ENCODE data around the gene PDE3A. TPM values are rescaled to one million over a fixed set of nuclear protein-coding genes. Genes with fewer than 3 reads are reported as not detected.

The PDE3A gene
- polyA plus RNA-seq, 1 of the 3 experiments (the other 2 are of a cell fraction): 0.67 TPM

- TF ChIP-seq, protein P1, sequence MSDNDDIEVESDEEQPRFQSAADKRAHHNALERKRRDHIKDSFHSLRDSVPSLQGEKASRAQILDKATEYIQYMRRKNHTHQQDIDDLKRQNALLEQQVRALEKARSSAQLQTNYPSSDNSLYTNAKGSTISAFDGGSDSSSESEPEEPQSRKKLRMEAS (IDR thresholded peaks at IDR 0.05; ENCODE audit: low read depth): no peak
- TF ChIP-seq PBX3 (IDR thresholded peaks at IDR 0.05): no peak
- TF ChIP-seq GATA2 (CRISPR knock-in tag; IDR thresholded peaks at IDR 0.05): no peak
- TF ChIP-seq EZH2phosphoT487 (IDR thresholded peaks at IDR 0.05; ENCODE audit: borderline replicate concordance, low read depth): no peak
- TF ChIP-seq, protein P2, sequence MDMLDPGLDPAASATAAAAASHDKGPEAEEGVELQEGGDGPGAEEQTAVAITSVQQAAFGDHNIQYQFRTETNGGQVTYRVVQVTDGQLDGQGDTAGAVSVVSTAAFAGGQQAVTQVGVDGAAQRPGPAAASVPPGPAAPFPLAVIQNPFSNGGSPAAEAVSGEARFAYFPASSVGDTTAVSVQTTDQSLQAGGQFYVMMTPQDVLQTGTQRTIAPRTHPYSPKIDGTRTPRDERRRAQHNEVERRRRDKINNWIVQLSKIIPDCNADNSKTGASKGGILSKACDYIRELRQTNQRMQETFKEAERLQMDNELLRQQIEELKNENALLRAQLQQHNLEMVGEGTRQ (IDR thresholded peaks at IDR 0.05; ENCODE audit: borderline replicate concordance, low read depth, low read length): no peak
- TF ChIP-seq MEF2A (IDR thresholded peaks at IDR 0.05; ENCODE audit: borderline replicate concordance, low read depth): no peak
- no peak for TF ChIP-seq ZBTB33 (IDR thresholded peaks at IDR 0.05; ENCODE audit: borderline replicate concordance, low read depth)
- TF ChIP-seq NRF1 (IDR thresholded peaks at IDR 0.05; ENCODE audit: low read depth, low read length): no peak
- no peak for TF ChIP-seq RCOR1 (IDR thresholded peaks at IDR 0.05; ENCODE audit: low read length)
- TF ChIP-seq RAD21 (IDR thresholded peaks at IDR 0.05; ENCODE audit: low read length): no peak
Observed at GRCh38 chr12:20469300-20469699, 101.0 kb downstream of the PDE3A start (continued).

- Histone ChIP-seq H2AFZ (ENCODE audit: low read depth) (no peak overlapping the region), H3K4me1 (ENCODE audit: control insufficient read depth in 1 of 2, insufficient read depth in 2 of 2, low read depth in 1 of 2, low read length in 1 of 2) (peaks cover 8 to 9% of the 10 kb centered on the region in 2 experiments; a peak in 3 of 4 replicates), H3K36me3 (replicated peaks in 1 of 2; ENCODE audit: control insufficient read depth in 1 of 2, insufficient read depth in 2 of 2, low read length in 1 of 2) (no peaks in the 10 kb centered on the region), H3K9ac (no peak overlapping the region), H3K27me3 (ENCODE audit: insufficient read depth) (no peaks in the 10 kb centered on the region), H3K9me3 (no peaks in the 10 kb centered on the region; the same call in 1 of the 2 replicates), H3K4me3 (ENCODE audit: low read depth in 2 of 2, low read length in 1 of 2) (no peak overlapping the region), H3K79me2 (ENCODE audit: insufficient read depth) (peaks cover 33% of the 10 kb centered on the region), H3K27ac (ENCODE audit: low read depth in 2 of 2, low read length in 1 of 2) (no peak overlapping the region), H3K4me2 (no peak overlapping the region), H3K9me2 (no peaks in the 10 kb centered on the region), H4K20me1 (ENCODE audit: insufficient read depth) (no peaks in the 10 kb centered on the region), H3F3A (replicated peaks; ENCODE audit: insufficient read depth) (peaks cover 18% of the 10 kb centered on the region)
- TF ChIP-seq CHD2 (IDR thresholded peaks at IDR 0.05; ENCODE audit: low read length, partially characterized antibody): no peak
- no peak for TF ChIP-seq RFX5 (IDR thresholded peaks at IDR 0.05; ENCODE audit: low read length)
- TF ChIP-seq FOSL2 (IDR thresholded peaks at IDR 0.05; ENCODE audit: borderline replicate concordance, low read depth): no peak
- no peak for TF ChIP-seq ELF1 (IDR thresholded peaks at IDR 0.05)
- TF ChIP-seq, protein P1 (IDR thresholded peaks at IDR 0.05; ENCODE audit: low read depth): no peak
- TF ChIP-seq RXRA (IDR thresholded peaks at IDR 0.05; ENCODE audit: borderline replicate concordance, low read depth): no peak
- TF ChIP-seq YY1 (IDR thresholded peaks at IDR 0.05; ENCODE audit: low read depth): no peak
- CTCF ChIA-PET: interaction anchor here (1.0 kb wide), 1 partner anchor 554 kb away, joined by 3 read pairs; no protein-coding TSS in a partner anchor
- no peak for DNase-seq
- POLR2A ChIA-PET: no interaction called here
Observed at GRCh38 chr12:20469756-20470155, 101.4 kb downstream of the PDE3A start.

All from SK-N-SH (cell line).